OCI-LY1 (cell line): ENCODE data around the gene CYB5R4.
A peak's percentile ranks its signal among the peaks of the same experiment; 100 is the strongest.

Experiments used
- H2AFZ ChIP-seq: fragments of 200-600 bp; sonication (generic), shearing (Covaris generic); 2 replicates; pipeline ENCODE4 v1.6.0; 2014; ENCODE audit warnings: antibody characterized with exemption, mild to moderate bottlenecking, low read length
- H3F3A ChIP-seq: fragments of 200-600 bp; sonication (generic), shearing (Covaris generic); 2 replicates; pipeline ENCODE4 v1.6.0; 2014; ENCODE audit warnings: mild to moderate bottlenecking, antibody characterized with exemption, low read length, moderate library complexity; ENCODE audit not compliant: insufficient read depth
- H3K27ac ChIP-seq: fragments of 200-600 bp; sonication (generic); 2 replicates; pipeline ENCODE4 v1.5.1; 2014; ENCODE audit warnings: low read length, mixed run types, mild to moderate bottlenecking, low read depth; ENCODE audit not compliant: poor library complexity, severe bottlenecking
- H3K27me3 ChIP-seq: fragments of 200-600 bp; sonication (generic); 2 replicates; pipeline ENCODE4 v1.6.0; 2014; ENCODE audit warnings: antibody characterized with exemption, mild to moderate bottlenecking, low read length, moderate library complexity; ENCODE audit not compliant: insufficient read depth
- H3K36me3 ChIP-seq: fragments of 200-600 bp; sonication (generic); 2 replicates; pipeline ENCODE4 v1.6.1; 2014; ENCODE audit warnings: mild to moderate bottlenecking, antibody characterized with exemption, low read length, moderate library complexity, mixed read lengths; ENCODE audit not compliant: insufficient read depth
- H3K4me1 ChIP-seq: fragments of 200-600 bp; sonication (generic); 2 replicates; pipeline ENCODE4 v1.5.1; 2014; ENCODE audit warnings: mild to moderate bottlenecking, low read length, moderate library complexity; ENCODE audit not compliant: insufficient read depth, severe bottlenecking
- H3K4me2 ChIP-seq: fragments of 200-600 bp; sonication (generic), shearing (Covaris generic); 2 replicates; pipeline ENCODE4 v1.6.1; 2014; ENCODE audit warnings: low read length
- H3K4me3 ChIP-seq: fragments of 200-600 bp; sonication (generic); 2 replicates; pipeline ENCODE4 v1.5.1; 2014; ENCODE audit warnings: low read length, low read depth, mild to moderate bottlenecking, mixed read lengths; ENCODE audit not compliant: poor library complexity, severe bottlenecking
- H3K79me2 ChIP-seq: fragments of 200-600 bp; shearing (Covaris generic); 2 replicates; pipeline ENCODE4 v1.6.1; 2016; ENCODE audit warnings: mixed run types, low read length, mixed read lengths; ENCODE audit not compliant: insufficient read depth
- H3K9ac ChIP-seq: fragments of 200-600 bp; sonication (generic), shearing (Covaris generic); 2 replicates; pipeline ENCODE4 v1.6.1; 2014; ENCODE audit warnings: mild to moderate bottlenecking, low read length, mixed read lengths
- H3K9me2 ChIP-seq: fragments of 200-600 bp; sonication (generic), shearing (Covaris generic); 2 replicates; pipeline ENCODE4 v1.6.1; 2014; ENCODE audit warnings: low read depth, mild to moderate bottlenecking, low read length, mixed read lengths
- H3K9me3 ChIP-seq: fragments of 200-600 bp; shearing (Covaris generic); 2 replicates; pipeline ENCODE4 v1.6.1; 2014; ENCODE audit warnings: low read length, mixed read lengths
- H4K20me1 ChIP-seq: fragments of 200-600 bp; sonication (generic), shearing (Covaris generic); 2 replicates; pipeline ENCODE4 v1.6.0; 2016; ENCODE audit warnings: mild to moderate bottlenecking, low read length; ENCODE audit not compliant: insufficient read depth
- EZH2 ChIP-seq: fragments of 200-600 bp; sonication (generic), shearing (Covaris generic); IDR thresholded peaks from 2 replicates; pipeline ENCODE4 v1.8.0; 2017; ENCODE audit warnings: borderline replicate concordance, mixed run types, mild to moderate bottlenecking, antibody characterized with exemption, low read length, moderate library complexity, mixed read lengths
- TF ChIP-seq, protein P1 (sequence below): fragments of 200-600 bp; sonication (generic), shearing (Covaris generic); IDR thresholded peaks from 2 replicates; pipeline ENCODE4 v1.5.1; 2017; ENCODE audit warnings: mild to moderate bottlenecking, antibody characterized with exemption, low read length, moderate library complexity, mixed read lengths

The CYB5R4 gene, protein sequence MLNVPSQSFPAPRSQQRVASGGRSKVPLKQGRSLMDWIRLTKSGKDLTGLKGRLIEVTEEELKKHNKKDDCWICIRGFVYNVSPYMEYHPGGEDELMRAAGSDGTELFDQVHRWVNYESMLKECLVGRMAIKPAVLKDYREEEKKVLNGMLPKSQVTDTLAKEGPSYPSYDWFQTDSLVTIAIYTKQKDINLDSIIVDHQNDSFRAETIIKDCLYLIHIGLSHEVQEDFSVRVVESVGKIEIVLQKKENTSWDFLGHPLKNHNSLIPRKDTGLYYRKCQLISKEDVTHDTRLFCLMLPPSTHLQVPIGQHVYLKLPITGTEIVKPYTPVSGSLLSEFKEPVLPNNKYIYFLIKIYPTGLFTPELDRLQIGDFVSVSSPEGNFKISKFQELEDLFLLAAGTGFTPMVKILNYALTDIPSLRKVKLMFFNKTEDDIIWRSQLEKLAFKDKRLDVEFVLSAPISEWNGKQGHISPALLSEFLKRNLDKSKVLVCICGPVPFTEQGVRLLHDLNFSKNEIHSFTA

DNA sequence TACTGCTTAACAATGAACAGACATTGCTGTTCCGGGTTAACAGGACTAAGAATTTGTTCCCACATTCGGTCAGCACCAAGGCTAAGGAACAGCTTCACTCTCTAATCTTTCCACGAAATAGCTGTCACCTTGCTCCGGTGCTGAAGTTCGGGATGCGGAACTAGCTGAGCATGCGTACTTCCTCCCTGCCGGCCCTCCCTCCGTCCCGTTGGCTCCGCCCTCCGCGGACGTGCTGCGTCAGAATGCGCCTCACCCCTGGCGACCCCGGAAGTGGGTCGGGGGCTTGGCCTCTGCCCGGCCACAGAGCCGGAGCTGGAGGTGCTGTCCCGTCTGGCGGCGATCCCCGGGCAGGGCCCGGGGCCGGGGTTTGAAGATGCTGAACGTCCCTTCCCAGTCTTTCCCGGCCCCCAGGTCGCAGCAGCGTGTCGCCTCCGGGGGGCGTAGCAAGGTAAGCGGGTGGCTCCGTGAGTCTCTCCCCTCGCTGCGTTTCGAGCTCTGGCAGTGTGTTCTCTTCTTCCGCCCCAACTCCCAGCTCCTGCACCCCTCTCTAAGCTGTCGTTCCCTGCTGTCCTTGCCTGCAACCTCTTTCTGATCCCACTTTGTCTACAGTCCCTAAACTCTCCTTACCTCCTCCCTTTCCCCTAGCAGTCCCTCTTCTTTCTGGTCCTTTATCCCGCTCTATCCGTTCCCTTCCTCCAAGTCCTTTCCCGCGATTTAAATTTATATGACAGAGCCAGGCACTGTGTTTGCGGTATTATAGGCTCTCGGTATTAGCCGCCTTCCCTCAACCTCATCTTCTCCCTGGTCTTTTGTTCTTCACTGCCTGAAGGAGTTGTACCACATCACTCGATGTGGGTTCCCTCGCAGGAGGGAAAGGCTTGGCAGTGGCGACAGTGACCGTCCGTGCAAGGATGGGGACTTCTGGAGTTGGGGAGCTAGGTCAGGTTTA, at the start of gene CYB5R4:
CYB5R4 (plus strand) TSS at position 280 of the 949 bp plus-strand sequence; CDS start at position 374, 94 bp downstream.
- no peak within 1 kb of the TSS for H3K27ac ChIP-seq
- H3K27me3 ChIP-seq: no peaks in the 10 kb centered on the region
- H3K9me2 ChIP-seq: no peaks in the 10 kb centered on the region
- no peaks in the 10 kb centered on the region for H4K20me1 ChIP-seq
- peak within 1 kb of the TSS; percentile 98 for H3K4me2 ChIP-seq
- peak within 1 kb of the TSS; percentile 70 for H3K9ac ChIP-seq
- H3K9me3 ChIP-seq: no peaks in the 10 kb centered on the region
- H3F3A ChIP-seq: no peaks in the 10 kb centered on the region
- TF ChIP-seq, protein P1, sequence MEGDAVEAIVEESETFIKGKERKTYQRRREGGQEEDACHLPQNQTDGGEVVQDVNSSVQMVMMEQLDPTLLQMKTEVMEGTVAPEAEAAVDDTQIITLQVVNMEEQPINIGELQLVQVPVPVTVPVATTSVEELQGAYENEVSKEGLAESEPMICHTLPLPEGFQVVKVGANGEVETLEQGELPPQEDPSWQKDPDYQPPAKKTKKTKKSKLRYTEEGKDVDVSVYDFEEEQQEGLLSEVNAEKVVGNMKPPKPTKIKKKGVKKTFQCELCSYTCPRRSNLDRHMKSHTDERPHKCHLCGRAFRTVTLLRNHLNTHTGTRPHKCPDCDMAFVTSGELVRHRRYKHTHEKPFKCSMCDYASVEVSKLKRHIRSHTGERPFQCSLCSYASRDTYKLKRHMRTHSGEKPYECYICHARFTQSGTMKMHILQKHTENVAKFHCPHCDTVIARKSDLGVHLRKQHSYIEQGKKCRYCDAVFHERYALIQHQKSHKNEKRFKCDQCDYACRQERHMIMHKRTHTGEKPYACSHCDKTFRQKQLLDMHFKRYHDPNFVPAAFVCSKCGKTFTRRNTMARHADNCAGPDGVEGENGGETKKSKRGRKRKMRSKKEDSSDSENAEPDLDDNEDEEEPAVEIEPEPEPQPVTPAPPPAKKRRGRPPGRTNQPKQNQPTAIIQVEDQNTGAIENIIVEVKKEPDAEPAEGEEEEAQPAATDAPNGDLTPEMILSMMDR: peak; percentile 39
- TF ChIP-seq EZH2: no peak
- H3K4me1 ChIP-seq: peaks cover 36% of the 10 kb centered on the region
- H3K36me3 ChIP-seq: peaks cover 8% of the 10 kb centered on the region
- H3K4me3 ChIP-seq: peak within 1 kb of the TSS; percentile 79
- H2AFZ ChIP-seq: peak within 1 kb of the TSS; percentile 97
- peaks cover 28% of the 10 kb centered on the region for H3K79me2 ChIP-seq

DNA sequence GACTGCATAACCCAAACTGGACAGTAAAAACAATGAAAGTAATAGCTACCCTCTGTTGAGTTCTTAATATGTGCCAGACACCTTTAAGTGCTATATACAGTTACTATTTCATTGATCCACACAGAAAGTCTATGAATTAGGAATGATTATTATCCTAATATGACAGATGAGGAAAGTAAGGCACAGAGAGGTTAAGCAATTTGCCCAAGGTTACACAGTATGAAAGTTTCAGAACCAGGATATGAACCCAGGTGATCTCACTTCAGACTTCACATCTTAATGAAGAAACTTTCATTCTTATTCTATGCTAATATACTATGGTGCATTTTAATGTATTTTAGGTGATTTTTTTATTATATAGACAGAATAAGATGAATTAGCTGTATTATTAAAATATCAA, 46.9 kb upstream of the CYB5R4 start:
- no peaks in the 10 kb centered on the region for H3K9me2 ChIP-seq
- no peak overlapping the region for H3K4me2 ChIP-seq
- H3K9me3 ChIP-seq: no peaks in the 10 kb centered on the region
- no peaks in the 10 kb centered on the region for H3F3A ChIP-seq
- H3K36me3 ChIP-seq: no peaks in the 10 kb centered on the region
- H3K9ac ChIP-seq: no peak overlapping the region
- TF ChIP-seq EZH2: no peak
- TF ChIP-seq, protein P1: no peak
- no peak overlapping the region for H2AFZ ChIP-seq
- H4K20me1 ChIP-seq: no peaks in the 10 kb centered on the region
- no peaks in the 10 kb centered on the region for H3K4me1 ChIP-seq
- no peaks in the 10 kb centered on the region for H3K27me3 ChIP-seq
- H3K79me2 ChIP-seq: no peaks in the 10 kb centered on the region
- no peak overlapping the region for H3K27ac ChIP-seq
- no peak overlapping the region for H3K4me3 ChIP-seq

DNA sequence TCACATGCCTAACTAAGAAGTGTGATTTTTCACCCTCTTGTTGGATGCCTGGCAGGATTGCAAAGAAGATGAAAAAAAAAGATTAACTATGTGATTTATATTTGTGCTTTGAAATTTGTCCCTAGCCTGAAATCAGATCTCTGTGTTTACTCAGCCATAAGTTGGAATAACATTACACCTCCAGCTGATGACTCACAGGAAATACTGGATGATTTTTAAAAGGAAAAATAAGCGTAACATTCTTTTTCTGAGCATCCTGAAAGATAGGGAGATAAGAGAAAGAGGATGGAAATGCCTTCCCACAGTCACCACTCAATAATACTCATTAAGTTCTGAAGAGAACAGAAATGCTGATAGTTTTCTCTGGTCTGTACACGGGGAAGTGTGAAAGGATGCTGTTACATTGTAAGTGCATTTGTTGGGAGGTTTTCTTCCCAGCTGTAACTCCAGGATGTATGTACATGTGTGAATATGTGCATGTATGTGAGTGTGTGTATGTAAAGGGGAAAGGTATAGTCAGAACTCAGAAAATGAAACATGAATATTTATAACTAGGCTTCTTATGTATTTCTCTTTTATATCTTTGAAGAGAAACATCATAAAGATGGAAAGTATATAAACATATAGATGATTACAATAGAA, 43.7 kb upstream of the CYB5R4 start:
- TF ChIP-seq, protein P1: no peak
- no peak for TF ChIP-seq EZH2
- Histone ChIP-seq H3F3A (no peaks in the 10 kb centered on the region), H2AFZ (no peak overlapping the region), H3K27me3 (no peaks in the 10 kb centered on the region), H3K9me3 (no peaks in the 10 kb centered on the region), H3K9ac (no peak overlapping the region), H3K4me3 (no peak overlapping the region), H3K9me2 (no peaks in the 10 kb centered on the region), H4K20me1 (no peaks in the 10 kb centered on the region), H3K4me1 (no peaks in the 10 kb centered on the region), H3K4me2 (no peak overlapping the region), H3K27ac (no peak overlapping the region), H3K36me3 (no peaks in the 10 kb centered on the region), H3K79me2 (no peaks in the 10 kb centered on the region)
